Measurements from ENCODE around the gene PTGDR2.

PTGDR2 gene

DNA sequence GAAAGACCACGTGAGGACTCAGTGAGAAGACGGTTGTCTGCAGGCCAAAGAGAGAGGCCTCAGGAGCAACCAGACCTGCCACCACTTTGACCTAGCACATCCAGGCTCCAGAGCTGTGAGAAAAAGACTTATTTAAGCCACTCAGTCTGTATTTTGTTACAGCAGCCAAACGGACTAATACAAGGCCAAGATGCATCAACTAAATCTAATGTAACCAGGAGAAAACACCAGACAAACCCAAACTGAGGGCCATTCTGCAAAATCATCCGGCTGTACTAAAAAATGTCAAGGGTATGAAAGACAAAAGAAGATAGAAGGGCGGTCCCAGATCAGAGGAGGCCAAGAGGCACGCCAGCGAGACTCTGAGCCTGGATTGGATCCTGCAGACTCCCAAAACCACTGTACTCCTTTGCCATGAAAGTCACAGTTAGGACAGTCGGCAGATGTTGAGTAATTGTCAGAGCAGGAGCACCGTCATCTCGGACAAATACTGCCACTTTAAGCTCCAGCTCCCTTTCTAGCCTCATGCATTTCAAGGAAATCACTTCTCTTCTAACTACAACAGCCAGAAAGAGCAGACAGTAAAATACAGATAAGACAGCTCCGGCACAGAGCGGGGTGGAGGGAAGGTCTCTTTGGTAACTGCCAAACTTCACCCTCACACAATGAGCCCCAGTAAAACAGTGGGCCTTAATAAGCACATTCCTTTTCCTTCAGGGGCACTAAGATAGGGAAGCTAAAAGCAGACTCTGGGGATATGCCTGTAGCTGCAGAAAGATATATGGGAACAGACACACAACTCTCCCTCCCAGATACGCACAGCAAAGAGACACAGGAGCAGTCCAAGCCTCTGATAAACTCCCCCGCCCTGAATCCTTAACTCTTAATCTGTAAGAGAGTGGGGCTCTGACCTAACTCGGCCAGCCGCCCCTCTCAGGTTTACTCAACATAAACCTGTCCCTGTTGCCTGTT, 8.1 kb upstream of the PTGDR2 start:
- H3K4me3 ChIP-seq (ENCODE audit: control insufficient read depth in 1 of 7, extremely low read depth in 1 of 7, insufficient read depth in 4 of 7, low read depth in 2 of 7, low read length in 6 of 7), result no peak overlapping the region
- POLR2A ChIA-PET, result no interaction called here
- CTCF ChIA-PET, result interaction anchor here (1.3 to 15.9 kb wide), 4 partner anchors 9 to 28 kb away, joined by 4 to 128 read pairs (median 6); no protein-coding TSS in a partner anchor
- H3K36me3 ChIP-seq (ENCODE audit: control insufficient read depth in 4 of 4, insufficient read depth in 4 of 4, low read length in 3 of 4), result no peaks in the 10 kb centered on the region
- H3K9me3 ChIP-seq (ENCODE audit: control extremely low read depth in 1 of 5, control insufficient read depth in 4 of 5, insufficient read depth in 2 of 5, low read depth in 1 of 5, low read length in 4 of 5), result no peaks in the 10 kb centered on the region
- no peaks in the 10 kb centered on the region for H3K27me3 ChIP-seq (replicated peaks in 2 of 5; ENCODE audit: control insufficient read depth in 4 of 5, insufficient read depth in 5 of 5, low read length in 4 of 5)
- peak in 1 of 3 donors; percentile 43 for DNase-seq
- H3K27ac ChIP-seq (ENCODE audit: insufficient read depth in 1 of 2, low read depth in 1 of 2, low read length in 2 of 2, poor library complexity in 1 of 2, severe bottlenecking in 2 of 2), result no peak overlapping the region
- 85% methylated on average over 13 of the region's 16 CpGs for WGBS (ENCODE audit: insufficient coverage)
- peaks cover 3 to 26% (median 16%) of the 10 kb centered on the region in 4 experiments for H3K4me1 ChIP-seq (ENCODE audit: control extremely low read depth in 1 of 4, control insufficient read depth in 4 of 4, insufficient read depth in 4 of 4, low read length in 3 of 4)

DNA sequence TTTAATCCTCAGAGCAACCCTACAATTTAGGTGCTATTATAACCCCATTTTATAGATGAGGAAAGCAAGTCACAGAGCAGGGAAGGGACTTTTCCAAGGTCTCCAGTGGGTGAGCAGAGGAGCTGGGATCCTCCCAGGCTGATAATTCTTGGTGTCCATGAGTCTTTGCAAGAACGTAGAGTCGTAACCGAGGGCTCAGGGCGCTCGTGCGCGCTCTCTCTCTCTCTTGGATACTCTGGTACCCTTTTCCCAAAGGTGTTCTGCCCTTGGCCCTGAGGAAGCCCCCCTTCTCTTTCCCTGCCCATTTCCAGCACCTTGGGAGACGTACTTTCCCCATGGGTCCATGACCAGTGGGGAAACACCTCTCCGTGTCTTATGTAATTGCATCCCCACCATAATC, 6.4 kb upstream of the PTGDR2 start:
- DNase-seq, result no peak
- Histone ChIP-seq H3K27ac (ENCODE audit: insufficient read depth in 1 of 2, low read depth in 1 of 2, low read length in 2 of 2, poor library complexity in 1 of 2, severe bottlenecking in 2 of 2) (no peak overlapping the region), H3K27me3 (replicated peaks in 2 of 5; ENCODE audit: control insufficient read depth in 4 of 5, insufficient read depth in 5 of 5, low read length in 4 of 5) (no peaks in the 10 kb centered on the region), H3K4me1 (ENCODE audit: control extremely low read depth in 1 of 4, control insufficient read depth in 4 of 4, insufficient read depth in 4 of 4, low read length in 3 of 4) (peaks cover 3 to 37% (median 24%) of the 10 kb centered on the region in 4 experiments), H3K9me3 (ENCODE audit: control extremely low read depth in 1 of 5, control insufficient read depth in 4 of 5, insufficient read depth in 2 of 5, low read depth in 1 of 5, low read length in 4 of 5) (no peaks in the 10 kb centered on the region), H3K4me3 (ENCODE audit: control insufficient read depth in 1 of 7, extremely low read depth in 1 of 7, insufficient read depth in 4 of 7, low read depth in 2 of 7, low read length in 6 of 7) (no peak overlapping the region), H3K36me3 (ENCODE audit: control insufficient read depth in 4 of 4, insufficient read depth in 4 of 4, low read length in 3 of 4) (no peaks in the 10 kb centered on the region)
- CTCF ChIA-PET, result no interaction called here
- POLR2A ChIA-PET, result no interaction called here
- WGBS (ENCODE audit: insufficient coverage), result 99% methylated on average over 7 of the region's 9 CpGs

- CTCF ChIA-PET, result interaction anchor here (0.9 to 1.1 kb wide), 3 partner anchors 9 to 30 kb away, joined by 3 to 4 read pairs (median 4); no protein-coding TSS in a partner anchor
- no peak overlapping the region for H3K4me3 ChIP-seq (ENCODE audit: control insufficient read depth in 1 of 7, extremely low read depth in 1 of 7, insufficient read depth in 4 of 7, low read depth in 2 of 7, low read length in 6 of 7)
- POLR2A ChIA-PET, result no interaction called here
- H3K9me3 ChIP-seq (ENCODE audit: control extremely low read depth in 1 of 5, control insufficient read depth in 4 of 5, insufficient read depth in 2 of 5, low read depth in 1 of 5, low read length in 4 of 5), result no peaks in the 10 kb centered on the region
- 63% methylated on average over 6 of the region's 7 CpGs for WGBS (ENCODE audit: insufficient coverage)
- peaks cover 3 to 42% (median 27%) of the 10 kb centered on the region in 4 experiments for H3K4me1 ChIP-seq (ENCODE audit: control extremely low read depth in 1 of 4, control insufficient read depth in 4 of 4, insufficient read depth in 4 of 4, low read length in 3 of 4)
- DNase-seq, result peak in 2 of 3 donors; percentile 48 to 80
- H3K27ac ChIP-seq (ENCODE audit: insufficient read depth in 1 of 2, low read depth in 1 of 2, low read length in 2 of 2, poor library complexity in 1 of 2, severe bottlenecking in 2 of 2), result no peak overlapping the region
- no peaks in the 10 kb centered on the region for H3K27me3 ChIP-seq (replicated peaks in 2 of 5; ENCODE audit: control insufficient read depth in 4 of 5, insufficient read depth in 5 of 5, low read length in 4 of 5)
- H3K36me3 ChIP-seq (ENCODE audit: control insufficient read depth in 4 of 4, insufficient read depth in 4 of 4, low read length in 3 of 4), result no peaks in the 10 kb centered on the region
Measured at GRCh38 chr11:60860943-60861342, 5.2 kb upstream of the PTGDR2 start.

- CTCF ChIA-PET, result interaction anchor here (1.1 kb wide), 1 partner anchor 11 kb away, joined by 4 read pairs; no protein-coding TSS in a partner anchor
- 72% methylated on average over 9 of the region's 15 CpGs for WGBS (ENCODE audit: insufficient coverage)
- H3K4me3 ChIP-seq (ENCODE audit: control insufficient read depth in 1 of 7, extremely low read depth in 1 of 7, insufficient read depth in 4 of 7, low read depth in 2 of 7, low read length in 6 of 7), result no peak overlapping the region
- DNase-seq, result no peak
- no peaks in the 10 kb centered on the region for H3K27me3 ChIP-seq (replicated peaks in 2 of 5; ENCODE audit: control insufficient read depth in 4 of 5, insufficient read depth in 5 of 5, low read length in 4 of 5)
- POLR2A ChIA-PET, result no interaction called here
- H3K4me1 ChIP-seq (ENCODE audit: control extremely low read depth in 1 of 4, control insufficient read depth in 4 of 4, insufficient read depth in 4 of 4, low read length in 3 of 4), result peaks cover 6 to 48% (median 39%) of the 10 kb centered on the region in 4 experiments
- no peak overlapping the region for H3K27ac ChIP-seq (ENCODE audit: insufficient read depth in 1 of 2, low read depth in 1 of 2, low read length in 2 of 2, poor library complexity in 1 of 2, severe bottlenecking in 2 of 2)
- H3K36me3 ChIP-seq (ENCODE audit: control insufficient read depth in 4 of 4, insufficient read depth in 4 of 4, low read length in 3 of 4), result no peaks in the 10 kb centered on the region
- H3K9me3 ChIP-seq (ENCODE audit: control extremely low read depth in 1 of 5, control insufficient read depth in 4 of 5, insufficient read depth in 2 of 5, low read depth in 1 of 5, low read length in 4 of 5), result no peaks in the 10 kb centered on the region
Measured at GRCh38 chr11:60859616-60860250, 4.0 kb upstream of the PTGDR2 start.

DNA sequence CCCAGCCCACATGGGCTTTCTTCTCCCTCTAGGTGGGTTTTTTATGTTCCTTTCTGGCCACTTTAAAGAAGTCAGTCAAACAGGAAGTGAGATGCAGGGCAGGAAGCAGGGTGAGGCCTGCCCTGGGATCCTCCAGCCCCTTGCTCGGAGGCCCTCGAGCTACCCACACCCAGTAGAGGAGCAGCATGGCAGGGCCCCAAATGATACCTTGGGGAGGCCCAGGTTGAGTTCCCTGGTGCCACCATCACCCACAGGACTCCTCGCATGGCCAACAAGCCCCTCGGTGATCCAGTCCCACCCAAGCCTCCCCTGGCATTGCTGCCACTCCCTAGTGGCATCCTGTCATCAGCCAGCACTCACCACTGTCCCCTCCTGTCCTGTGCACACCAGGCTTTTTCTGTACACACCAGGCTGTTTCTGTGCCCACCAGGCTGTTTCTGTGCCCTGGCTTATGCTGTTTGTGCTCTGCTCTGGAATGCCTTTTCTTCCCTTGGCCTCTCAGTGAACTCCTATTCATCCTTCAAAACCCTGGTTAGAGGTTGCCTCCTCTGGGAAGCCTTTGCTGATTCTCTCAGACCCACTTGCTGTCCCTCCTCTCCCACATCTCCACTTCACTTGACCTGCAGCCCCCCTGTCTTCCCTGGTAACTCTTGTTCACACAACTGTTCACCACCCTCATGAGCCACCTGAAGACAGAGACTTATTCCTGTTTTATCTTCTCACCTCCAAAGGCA, 3.1 kb upstream of the PTGDR2 start:
- no peaks in the 10 kb centered on the region for H3K27me3 ChIP-seq (replicated peaks in 2 of 5; ENCODE audit: control insufficient read depth in 4 of 5, insufficient read depth in 5 of 5, low read length in 4 of 5)
- peaks cover 8 to 50% (median 45%) of the 10 kb centered on the region in 4 experiments for H3K4me1 ChIP-seq (ENCODE audit: control extremely low read depth in 1 of 4, control insufficient read depth in 4 of 4, insufficient read depth in 4 of 4, low read length in 3 of 4)
- H3K4me3 ChIP-seq (ENCODE audit: control insufficient read depth in 1 of 7, extremely low read depth in 1 of 7, insufficient read depth in 4 of 7, low read depth in 2 of 7, low read length in 6 of 7), result peak overlapping the region in 1 of 7 experiments; percentile 20
- DNase-seq, result peak in 2 of 3 donors; percentile 37 to 42
- ChIA-PET POLR2A (no interaction called here), CTCF (interaction anchor here (1.8 kb wide), 1 partner anchor 28 kb away, joined by 9 read pairs; no protein-coding TSS in a partner anchor)
- H3K9me3 ChIP-seq (ENCODE audit: control extremely low read depth in 1 of 5, control insufficient read depth in 4 of 5, insufficient read depth in 2 of 5, low read depth in 1 of 5, low read length in 4 of 5), result no peaks in the 10 kb centered on the region
- H3K36me3 ChIP-seq (ENCODE audit: control insufficient read depth in 4 of 4, insufficient read depth in 4 of 4, low read length in 3 of 4), result no peaks in the 10 kb centered on the region
- H3K27ac ChIP-seq (ENCODE audit: insufficient read depth in 1 of 2, low read depth in 1 of 2, low read length in 2 of 2, poor library complexity in 1 of 2, severe bottlenecking in 2 of 2), result no peak overlapping the region
- 42% methylated on average over 4 of the region's 4 CpGs for WGBS (ENCODE audit: insufficient coverage)

- POLR2A ChIA-PET, result no interaction called here
- H3K27ac ChIP-seq (ENCODE audit: insufficient read depth in 1 of 2, low read depth in 1 of 2, low read length in 2 of 2, poor library complexity in 1 of 2, severe bottlenecking in 2 of 2), result no peak overlapping the region
- 88% methylated on average over 6 of the region's 8 CpGs for WGBS (ENCODE audit: insufficient coverage)
Measured at GRCh38 chr11:60858236-60858635, 2.5 kb upstream of the PTGDR2 start.

More at GRCh38 chr11:60858236-60858635, 2.5 kb upstream of the PTGDR2 start:
- CTCF ChIA-PET, result interaction anchor here (1.4 to 1.8 kb wide), 2 partner anchors 27 to 30 kb away, joined by 4 to 9 read pairs; no protein-coding TSS in a partner anchor
- Histone ChIP-seq H3K9me3 (ENCODE audit: control extremely low read depth in 1 of 5, control insufficient read depth in 4 of 5, insufficient read depth in 2 of 5, low read depth in 1 of 5, low read length in 4 of 5) (no peaks in the 10 kb centered on the region), H3K4me1 (ENCODE audit: control extremely low read depth in 1 of 4, control insufficient read depth in 4 of 4, insufficient read depth in 4 of 4, low read length in 3 of 4) (peaks cover 8 to 57% (median 51%) of the 10 kb centered on the region in 4 experiments), H3K36me3 (ENCODE audit: control insufficient read depth in 4 of 4, insufficient read depth in 4 of 4, low read length in 3 of 4) (peaks cover 0 to 3% (median under 1%) of the 10 kb centered on the region in 4 experiments), H3K4me3 (ENCODE audit: control insufficient read depth in 1 of 7, extremely low read depth in 1 of 7, insufficient read depth in 4 of 7, low read depth in 2 of 7, low read length in 6 of 7) (no peak overlapping the region), H3K27me3 (replicated peaks in 2 of 5; ENCODE audit: control insufficient read depth in 4 of 5, insufficient read depth in 5 of 5, low read length in 4 of 5) (no peaks in the 10 kb centered on the region)
- no peak for DNase-seq
